Activated CD4-positive, alpha-beta memory T cell treated with anti-CD3 and anti-CD28 coated beads for 36 hours (primary cell): Measurements from ENCODE around the gene EFNB2. TPM values are rescaled to one million over a fixed set of nuclear protein-coding genes. Genes with fewer than 3 reads are reported as not detected.

Source experiments
- CTCF ChIA-PET: fragments of 350-600 bp; sonication (Branson Sonifier 250); formaldehyde crosslinking; loops from one replicate; lab custom pipeline; 2021; ENCODE audit warnings: antibody characterized with exemption, inconsistent platforms; lab: Charles Lee
- POLR2A ChIA-PET: fragments of 350-600 bp; sonication (Branson Sonifier 250); formaldehyde crosslinking; loops from one replicate; lab custom pipeline; 2021; ENCODE audit warnings: antibody characterized with exemption; lab: Charles Lee
- DNase-seq: peaks from one replicate; pipeline ENCODE4 v3.0.0-alpha.2; 2020
- H3K27ac Mint-ChIP-seq: one replicate; pipeline ENCODE4 v1.8.0; 2021; ENCODE audit warnings: mixed read lengths
- H3K27me3 Mint-ChIP-seq: one replicate; pipeline ENCODE4 v1.8.0; 2021; ENCODE audit warnings: mixed read lengths
- H3K36me3 Mint-ChIP-seq: one replicate; pipeline ENCODE4 v1.8.0; 2021; ENCODE audit warnings: mixed read lengths
- H3K4me1 Mint-ChIP-seq: one replicate; pipeline ENCODE4 v1.8.0; 2021; ENCODE audit warnings: low read depth, mixed read lengths
- H3K4me3 Mint-ChIP-seq: one replicate; pipeline ENCODE4 v1.8.0; 2021; ENCODE audit warnings: mild to moderate bottlenecking, mixed read lengths
- H3K9me3 Mint-ChIP-seq: one replicate; pipeline ENCODE4 v1.8.0; 2021; ENCODE audit warnings: mixed read lengths
- intact Hi-C: fragments of 100-400 bp; cut with micrococcal nuclease; formaldehyde crosslinking; loops from one replicate; pipeline ENCODE4 v1.15.1; 2023
- total RNA-seq, 2 experiments: library from RNA; stranded (reverse); gene quantifications; one replicate each; pipeline ENCODE4 v1.2.3, GENCODE V29; 2021

The EFNB2 gene
- total RNA-seq, 2 experiments from 2014 or later: 0.07 TPM; not detected in 1

DNA sequence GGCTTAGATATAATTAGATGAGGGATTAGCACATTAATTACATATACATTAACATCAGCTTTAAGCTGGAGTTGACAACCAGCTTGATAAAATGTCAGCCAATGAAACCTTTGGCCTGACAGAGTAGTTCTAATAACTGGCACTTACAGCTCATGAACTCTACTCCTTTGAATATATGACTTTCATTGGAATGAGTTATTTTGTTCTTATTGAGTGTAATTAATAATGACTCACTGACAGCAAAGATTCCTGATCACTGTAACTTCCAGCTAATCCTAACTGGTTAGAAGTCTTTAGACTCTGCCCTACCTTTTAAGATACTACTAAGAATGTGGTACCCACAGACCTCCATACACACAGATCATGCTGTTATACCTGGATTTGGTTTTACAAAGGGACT lies 41.0 kb downstream of the EFNB2 start:
- POLR2A ChIA-PET: no interaction called here
- intact Hi-C loops: loop anchor here (5.0 kb wide), 1 partner anchor 38 kb away; no protein-coding TSS in a partner anchor

GRCh38 chr13:106493533-106494220 lies 41.8 kb downstream of the EFNB2 start:
- no peak overlapping the region for H3K27ac Mint-ChIP-seq
- H3K4me1 Mint-ChIP-seq: peaks cover 13% of the 10 kb centered on the region
- intact Hi-C loops: loop anchor here (5.0 kb wide), 1 partner anchor 39 kb away; no protein-coding TSS in a partner anchor
- no peak for DNase-seq
- ChIA-PET CTCF (no interaction called here), POLR2A (no interaction called here)
- H3K4me3 Mint-ChIP-seq: no peak overlapping the region
- peaks cover 55% of the 10 kb centered on the region for H3K27me3 Mint-ChIP-seq
- H3K9me3 Mint-ChIP-seq: no peaks in the 10 kb centered on the region
- no peaks in the 10 kb centered on the region for H3K36me3 Mint-ChIP-seq

More for the DNA sequence above, 41.0 kb downstream of the EFNB2 start:
- no peak for DNase-seq
- H3K27me3 Mint-ChIP-seq: peaks cover 53% of the 10 kb centered on the region
- no peak overlapping the region for H3K27ac Mint-ChIP-seq
- CTCF ChIA-PET: no interaction called here
- peaks cover 13% of the 10 kb centered on the region for H3K4me1 Mint-ChIP-seq
- no peak overlapping the region for H3K4me3 Mint-ChIP-seq
- H3K36me3 Mint-ChIP-seq: no peaks in the 10 kb centered on the region
- no peaks in the 10 kb centered on the region for H3K9me3 Mint-ChIP-seq

GRCh38 chr13:106492588-106493475 lies 42.6 kb downstream of the EFNB2 start:
- intact Hi-C loops: loop anchor here (5.0 kb wide), 1 partner anchor 39 kb away; no protein-coding TSS in a partner anchor
- no peak overlapping the region for H3K4me3 Mint-ChIP-seq
- H3K27me3 Mint-ChIP-seq: peaks cover 53% of the 10 kb centered on the region
- ChIA-PET POLR2A (no interaction called here), CTCF (no interaction called here)
- H3K9me3 Mint-ChIP-seq: no peaks in the 10 kb centered on the region
- no peak overlapping the region for H3K27ac Mint-ChIP-seq
- DNase-seq: no peak
- H3K36me3 Mint-ChIP-seq: no peaks in the 10 kb centered on the region
- peaks cover 13% of the 10 kb centered on the region for H3K4me1 Mint-ChIP-seq

DNA sequence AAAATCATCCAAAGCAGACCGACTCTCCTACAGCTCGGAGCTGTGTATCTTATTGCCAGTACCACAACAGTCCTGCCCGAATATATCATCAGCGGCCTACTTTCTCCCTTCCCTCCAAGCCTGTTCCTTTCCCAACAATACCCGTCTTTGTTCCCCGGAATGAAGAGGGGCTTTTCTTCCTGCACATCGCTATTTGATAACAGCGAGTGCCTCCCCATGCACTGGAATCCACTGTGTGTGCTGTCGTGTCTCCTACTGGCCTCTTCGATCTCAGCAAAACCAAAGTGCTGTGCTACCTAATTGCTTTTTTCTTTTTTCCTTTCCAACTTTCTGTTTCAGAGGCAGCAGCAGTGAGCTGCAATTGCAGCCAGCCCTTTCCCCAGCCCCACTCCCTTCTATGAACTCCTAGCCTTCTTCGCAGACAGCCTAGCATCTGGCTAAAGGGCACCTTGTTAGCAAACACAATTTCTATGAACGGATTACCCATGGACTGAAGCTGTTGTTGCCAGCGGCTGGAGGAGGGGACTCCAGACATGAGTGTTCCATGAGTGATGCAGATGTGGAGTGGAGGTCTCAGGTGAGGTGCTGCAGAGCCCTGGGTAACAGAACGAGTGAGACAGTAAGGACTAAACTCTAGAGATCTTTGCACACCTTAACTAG lies 43.4 kb downstream of the EFNB2 start:
- H3K9me3 Mint-ChIP-seq: no peaks in the 10 kb centered on the region
- H3K27me3 Mint-ChIP-seq: peaks cover 48% of the 10 kb centered on the region
- ChIA-PET POLR2A (no interaction called here), CTCF (no interaction called here)
- H3K4me3 Mint-ChIP-seq: no peak overlapping the region
- no peaks in the 10 kb centered on the region for H3K36me3 Mint-ChIP-seq
- H3K4me1 Mint-ChIP-seq: peaks cover 13% of the 10 kb centered on the region
- no peak overlapping the region for H3K27ac Mint-ChIP-seq
- no peak for DNase-seq
- intact Hi-C loops: loop anchor here (5.0 kb wide), 1 partner anchor 40 kb away; no protein-coding TSS in a partner anchor

GRCh38 chr13:106491463-106491862 lies 44.0 kb downstream of the EFNB2 start:
- CTCF ChIA-PET: no interaction called here
- Mint-ChIP-seq H3K4me1 (peaks cover 13% of the 10 kb centered on the region), H3K4me3 (no peak overlapping the region), H3K36me3 (no peaks in the 10 kb centered on the region), H3K27ac (no peak overlapping the region), H3K9me3 (no peaks in the 10 kb centered on the region), H3K27me3 (peaks cover 51% of the 10 kb centered on the region)
- intact Hi-C loops: loop anchor here (5.0 kb wide), 1 partner anchor 41 kb away; no protein-coding TSS in a partner anchor
- DNase-seq: no peak
- POLR2A ChIA-PET: no interaction called here

DNA sequence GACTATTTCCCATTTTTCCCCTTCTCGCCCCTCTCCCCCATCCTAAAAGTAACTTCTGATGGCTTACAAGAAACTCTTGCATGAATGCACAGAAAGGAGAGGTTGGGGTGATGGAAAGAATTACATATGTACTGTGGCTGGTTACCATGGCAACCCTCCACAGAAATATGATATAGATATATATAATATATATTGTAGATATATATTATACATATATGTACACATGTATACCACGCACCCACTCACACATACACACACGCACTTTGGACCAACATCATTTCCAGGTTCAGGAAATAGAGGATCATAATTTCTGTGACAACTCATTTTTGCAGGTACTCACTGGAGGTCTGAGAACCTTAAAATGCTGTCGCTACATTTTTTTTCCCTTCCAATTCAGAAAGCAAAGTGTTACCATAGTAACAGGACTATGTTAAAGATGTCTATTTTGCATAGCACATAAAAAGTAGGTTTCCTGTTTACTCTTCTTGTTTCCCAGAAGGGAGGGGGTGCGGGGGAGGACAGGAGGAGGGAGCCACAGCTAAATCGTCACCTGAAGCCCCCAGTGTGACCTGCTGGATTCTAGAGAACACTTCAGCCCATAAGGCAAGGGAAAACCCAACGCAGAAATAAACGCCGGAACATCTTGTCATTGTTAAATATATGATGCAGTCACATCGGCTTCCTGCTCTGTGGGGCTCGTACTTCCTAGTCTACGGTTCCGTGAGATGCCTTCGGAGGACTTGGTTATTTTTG lies 44.7 kb downstream of the EFNB2 start:
- H3K9me3 Mint-ChIP-seq: no peaks in the 10 kb centered on the region
- H3K27ac Mint-ChIP-seq: no peak overlapping the region
- H3K4me1 Mint-ChIP-seq: peaks cover 13% of the 10 kb centered on the region
- POLR2A ChIA-PET: no interaction called here
- no peak overlapping the region for H3K4me3 Mint-ChIP-seq
- CTCF ChIA-PET: no interaction called here
- intact Hi-C loops: loop anchor here (5.0 kb wide), 1 partner anchor 42 kb away; no protein-coding TSS in a partner anchor
- peaks cover 53% of the 10 kb centered on the region for H3K27me3 Mint-ChIP-seq
- H3K36me3 Mint-ChIP-seq: no peaks in the 10 kb centered on the region
- DNase-seq: peak; percentile 19

DNA sequence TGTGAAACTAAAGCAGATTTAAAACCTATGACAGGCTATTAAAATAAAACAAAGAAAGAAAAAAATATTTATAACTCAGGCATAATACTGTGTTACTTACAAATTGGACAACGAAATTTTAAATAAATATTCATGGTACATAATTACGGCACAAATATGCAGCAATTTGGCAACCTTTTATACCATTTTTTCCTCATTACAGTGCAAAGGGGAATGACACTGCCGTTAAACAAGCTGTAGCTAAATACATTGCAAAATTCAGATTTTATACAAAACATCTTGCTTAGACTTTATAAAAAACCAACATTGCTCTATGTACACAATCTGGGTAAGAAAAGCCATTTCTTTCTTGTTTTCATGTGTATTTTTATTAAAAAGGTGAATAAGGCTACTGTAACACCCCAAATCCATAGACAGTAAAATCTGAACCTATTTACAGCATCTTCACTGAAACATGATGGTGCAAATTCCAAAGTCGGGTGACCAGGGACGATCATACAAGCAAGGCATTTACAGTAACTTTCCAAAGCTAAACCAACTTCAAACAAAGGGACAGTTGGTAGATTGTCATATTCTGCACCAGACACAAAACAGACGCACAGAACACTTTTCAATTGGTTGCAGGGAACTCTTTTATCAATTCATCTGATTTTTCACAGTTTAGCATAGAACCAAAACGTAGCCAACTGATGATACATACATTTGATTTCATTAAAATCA lies 45.5 kb downstream of the EFNB2 start:
- no peak overlapping the region for H3K27ac Mint-ChIP-seq
- DNase-seq: no peak
- H3K27me3 Mint-ChIP-seq: peaks cover 56% of the 10 kb centered on the region
- intact Hi-C loops: loop anchor here (5.0 kb wide), 1 partner anchor 42 kb away; no protein-coding TSS in a partner anchor
- CTCF ChIA-PET: no interaction called here
- POLR2A ChIA-PET: no interaction called here
- no peak overlapping the region for H3K4me3 Mint-ChIP-seq
- H3K36me3 Mint-ChIP-seq: no peaks in the 10 kb centered on the region
- peaks cover 13% of the 10 kb centered on the region for H3K4me1 Mint-ChIP-seq
- H3K9me3 Mint-ChIP-seq: no peaks in the 10 kb centered on the region

DNA sequence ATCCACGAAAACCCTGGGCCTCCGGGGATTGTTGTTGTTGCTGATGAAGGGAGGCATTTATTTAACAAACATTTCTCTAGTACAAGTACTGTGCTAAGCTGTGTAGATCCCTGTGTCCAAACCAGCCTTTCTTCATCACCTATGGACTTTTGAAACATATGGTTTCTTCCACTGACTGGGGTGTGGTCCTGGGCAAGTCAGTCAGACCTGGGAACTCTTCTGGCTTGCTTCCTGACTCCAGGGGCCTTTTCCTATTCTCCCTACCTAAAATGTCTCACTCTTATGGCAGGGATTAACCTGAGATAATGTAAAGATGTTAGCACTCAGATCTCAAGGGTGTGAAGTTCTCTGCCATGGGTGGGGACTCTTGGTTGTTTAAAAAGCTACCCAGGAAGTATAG lies 46.8 kb downstream of the EFNB2 start:
- Mint-ChIP-seq H3K36me3 (no peaks in the 10 kb centered on the region), H3K9me3 (no peaks in the 10 kb centered on the region), H3K4me3 (no peak overlapping the region), H3K27me3 (peaks cover 54% of the 10 kb centered on the region), H3K27ac (no peak overlapping the region), H3K4me1 (peaks cover 12% of the 10 kb centered on the region)
- intact Hi-C loops: no loop called here
- ChIA-PET CTCF (interaction anchor here (1.2 kb wide), 1 partner anchor 47 kb away, joined by 3 read pairs; no protein-coding TSS in a partner anchor), POLR2A (no interaction called here)
- DNase-seq: no peak

DNA sequence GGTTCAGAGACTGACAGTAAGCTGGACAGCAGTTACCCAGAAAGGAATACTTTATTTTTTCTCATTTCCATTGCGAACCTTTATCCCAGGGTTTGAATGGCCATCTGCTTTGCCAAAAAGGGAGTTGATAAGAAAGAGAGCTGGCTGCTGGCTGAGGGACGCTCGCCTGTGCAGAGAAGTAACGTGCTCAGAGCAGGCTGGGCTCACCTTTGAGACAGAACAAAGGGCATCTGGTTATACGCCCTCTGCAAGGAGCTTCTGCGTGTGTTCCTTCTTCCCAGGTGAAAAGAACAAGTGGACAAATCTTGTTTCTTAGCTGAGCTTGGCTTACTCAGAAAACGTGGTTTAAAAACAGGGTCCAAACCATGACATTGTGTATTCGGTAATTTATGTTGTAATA lies 47.4 kb downstream of the EFNB2 start:
- intact Hi-C loops: no loop called here
- H3K27me3 Mint-ChIP-seq: peaks cover 52% of the 10 kb centered on the region

GRCh38 chr13:106487129-106487528 lies 48.3 kb downstream of the EFNB2 start:
- no peak overlapping the region for H3K27ac Mint-ChIP-seq
- H3K9me3 Mint-ChIP-seq: peaks cover 9% of the 10 kb centered on the region
- ChIA-PET POLR2A (no interaction called here), CTCF (interaction anchor here (0.7 kb wide), 1 partner anchor 13 kb away, joined by 4 read pairs; no protein-coding TSS in a partner anchor)
- no peak overlapping the region for H3K4me3 Mint-ChIP-seq
- peaks cover 50% of the 10 kb centered on the region for H3K27me3 Mint-ChIP-seq
- intact Hi-C loops: no loop called here
- no peak for DNase-seq
- H3K36me3 Mint-ChIP-seq: no peaks in the 10 kb centered on the region
- peaks cover 9% of the 10 kb centered on the region for H3K4me1 Mint-ChIP-seq

More for the DNA sequence above, 47.4 kb downstream of the EFNB2 start:
- no peak for DNase-seq
- Mint-ChIP-seq H3K9me3 (peaks cover under 1% of the 10 kb centered on the region), H3K36me3 (no peaks in the 10 kb centered on the region), H3K4me1 (peaks cover 9% of the 10 kb centered on the region), H3K4me3 (no peak overlapping the region), H3K27ac (no peak overlapping the region)
- POLR2A ChIA-PET: no interaction called here
- CTCF ChIA-PET: interaction anchor here (1.2 kb wide), 1 partner anchor 48 kb away, joined by 3 read pairs; no protein-coding TSS in a partner anchor

DNA sequence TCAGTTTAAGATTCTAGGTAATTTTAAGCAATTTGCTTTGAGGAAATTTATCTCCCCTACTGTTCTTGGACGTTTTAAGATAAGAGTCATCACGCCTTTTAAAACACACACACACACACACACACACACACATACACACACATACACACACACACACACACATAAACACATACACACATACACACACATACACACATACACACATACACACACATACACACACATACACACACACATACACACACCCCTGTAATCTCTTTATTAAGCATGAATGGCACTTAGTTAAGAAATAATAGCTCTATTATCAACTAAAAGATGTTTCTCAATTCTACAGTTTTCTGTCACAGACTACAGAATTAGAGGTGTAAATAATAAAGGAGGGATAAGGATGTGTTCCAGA lies 49.2 kb downstream of the EFNB2 start:
- no peak for DNase-seq
- no peak overlapping the region for H3K27ac Mint-ChIP-seq
- H3K4me3 Mint-ChIP-seq: no peak overlapping the region
- H3K4me1 Mint-ChIP-seq: peaks cover 9% of the 10 kb centered on the region
- peaks cover 9% of the 10 kb centered on the region for H3K9me3 Mint-ChIP-seq
- POLR2A ChIA-PET: no interaction called here
- CTCF ChIA-PET: interaction anchor here (1.0 kb wide), 1 partner anchor 14 kb away, joined by 4 read pairs; no protein-coding TSS in a partner anchor
- H3K27me3 Mint-ChIP-seq: peaks cover 47% of the 10 kb centered on the region
- H3K36me3 Mint-ChIP-seq: no peaks in the 10 kb centered on the region
- intact Hi-C loops: no loop called here
